Left renal pelvis (tissue), 4 donors: ENCODE measurements around the gene SDE2. TPM values are rescaled to one million over a fixed set of nuclear protein-coding genes. Genes with fewer than 3 reads are reported as not detected.
"Not testable (repeated sequence)": the region's sequence is repeated elsewhere in the genome, so short reads cannot be mapped to it uniquely, and the experiment has no call there.

Source experiments
- DNase-seq, 4 donors: peaks; one replicate each; pipeline ENCODE4 v3.0.0-alpha.2; 2013; ENCODE audit warnings: low read depth in 4 of 4, low spot score in 3 of 4
- polyA plus RNA-seq, 4 donors: library from polyadenylated mRNA; unstranded; fragments of 120-200 nt; gene quantifications; one replicate each; pipeline ENCODE4 v1.2.1, GENCODE V29; 2013; ENCODE audit not compliant: insufficient read length in 4 of 4

The SDE2 gene
- polyA plus RNA-seq, 4 donors = 20.0 to 26.8 (median 22.2) TPM

GRCh38 chr1:226007126-226007892 is 8.2 kb upstream of the SDE2 start:
- not testable (repeated sequence) for DNase-seq

- no peak for DNase-seq
These were observed 7.5 kb upstream of the SDE2 start for GRCh38 chr1:226006686-226007085.

GRCh38 chr1:226004396-226004795 is 5.3 kb upstream of the SDE2 start:
- no peak for DNase-seq

GRCh38 chr1:226003502-226004170 is 4.5 kb upstream of the SDE2 start:
- no peak for DNase-seq

- DNase-seq = no peak
These were observed 3.7 kb upstream of the SDE2 start for GRCh38 chr1:226002667-226003501.

DNA sequence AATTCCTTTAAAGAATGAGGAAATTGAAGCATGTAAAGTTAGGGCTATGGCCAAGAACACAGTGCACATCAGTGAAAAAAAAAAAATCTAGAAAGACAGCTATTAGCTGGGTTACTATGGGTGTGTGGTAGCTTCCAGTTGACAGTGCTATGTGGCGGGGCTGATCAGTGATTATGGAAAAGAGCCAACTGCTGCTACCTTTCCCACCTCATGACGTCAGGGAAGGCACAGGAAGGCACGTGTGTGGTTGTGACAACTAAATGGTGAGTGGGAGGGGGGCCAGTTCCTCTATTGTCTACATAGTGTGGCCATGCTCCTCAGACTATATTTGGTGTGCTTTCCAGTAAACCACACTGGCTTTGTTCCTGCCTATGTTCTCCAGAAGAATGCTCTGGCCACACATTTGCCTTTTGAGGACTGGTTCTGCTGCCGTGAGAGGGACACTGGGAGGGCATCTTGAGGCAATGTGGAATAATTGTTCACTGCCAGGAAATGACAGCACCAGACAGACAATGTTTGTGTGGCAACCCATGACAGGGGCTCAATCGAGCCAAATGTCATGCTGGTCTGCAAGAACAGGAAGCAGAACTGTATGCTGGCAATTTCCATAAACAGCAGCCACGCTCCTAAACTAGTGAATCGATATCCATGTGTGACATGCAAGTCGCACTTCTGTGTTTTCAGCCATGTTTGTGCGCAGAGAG is 3.0 kb upstream of the SDE2 start:
- DNase-seq = no peak

DNA sequence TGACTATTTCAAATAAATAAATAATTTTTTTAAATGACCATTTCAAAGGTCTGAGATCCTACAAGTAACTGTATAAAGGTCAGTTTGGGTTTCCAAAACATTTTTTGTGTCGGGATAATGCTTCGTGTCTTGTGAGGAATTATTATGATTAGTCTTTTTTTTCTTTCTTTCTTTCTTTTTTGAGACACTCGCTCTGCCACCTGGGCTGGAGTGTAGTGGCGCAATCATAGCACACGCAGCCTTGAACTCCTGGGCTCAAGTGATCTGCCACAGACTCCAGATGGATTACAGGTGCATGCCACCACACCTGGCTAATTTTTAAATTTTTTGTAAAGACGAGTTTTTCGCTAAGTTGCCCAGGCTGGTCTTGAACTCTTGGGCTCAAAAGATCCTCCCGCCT is 1.9 kb upstream of the SDE2 start:
- DNase-seq = no peak

- not testable (repeated sequence) for DNase-seq
These were observed 1.4 kb upstream of the SDE2 start for GRCh38 chr1:226000493-226001081.

DNA sequence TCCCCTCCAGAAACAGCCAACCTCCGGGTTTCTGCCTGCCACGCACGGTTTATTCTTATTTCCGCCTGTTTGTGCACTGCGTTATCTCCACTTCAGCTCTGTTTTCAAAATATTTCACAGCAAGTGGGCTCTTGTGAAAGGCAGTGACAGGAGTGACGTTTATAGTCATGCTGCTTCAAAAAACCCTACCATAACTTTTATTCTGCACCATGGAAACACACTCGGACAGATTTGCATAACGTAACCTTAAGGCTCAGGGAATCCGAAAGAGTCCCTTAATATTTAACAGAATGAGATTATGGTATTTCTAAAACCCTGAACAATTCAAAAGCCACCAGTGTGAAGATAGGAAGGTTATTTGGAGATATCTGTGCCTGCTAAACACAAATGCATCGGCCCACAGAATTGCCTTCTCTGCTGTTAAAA is 782 bp upstream of the SDE2 start:
- peak in 1 of 4 donors; percentile 26 for DNase-seq

DNA sequence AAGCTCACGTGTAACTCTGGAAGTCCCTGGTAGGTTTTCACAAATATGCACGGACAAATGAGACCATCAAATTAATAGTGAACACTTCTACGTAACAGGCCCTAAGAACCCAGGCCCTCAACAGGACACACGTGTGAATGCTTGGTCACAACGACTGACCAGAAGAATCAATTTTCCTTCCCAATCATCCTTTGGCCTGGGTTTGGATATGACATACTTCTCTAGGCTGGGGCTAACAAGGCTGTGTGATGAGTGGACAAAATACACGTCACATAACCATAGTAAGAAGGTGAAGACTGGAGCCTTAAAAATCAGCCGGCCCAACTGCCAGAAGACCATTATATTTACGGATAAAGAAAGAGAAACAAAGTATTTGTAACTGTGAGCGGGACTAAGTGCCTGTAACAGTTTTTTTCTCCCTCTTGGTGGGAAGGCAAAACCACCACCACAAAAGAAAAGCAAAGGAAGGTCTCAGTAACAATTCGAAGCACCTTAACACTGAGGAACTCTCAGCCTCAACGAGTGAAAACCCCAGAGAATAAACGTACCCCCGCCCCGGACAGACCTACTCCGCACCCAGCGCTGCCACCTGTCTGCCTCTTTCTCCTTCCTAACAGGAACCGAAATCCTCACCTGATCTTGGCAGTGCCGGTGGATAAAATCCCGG is 450 bp downstream of the SDE2 start:
- no peak for DNase-seq

- no peak for DNase-seq
These were observed 2.1 kb downstream of the SDE2 start for GRCh38 chr1:225996946-225997545.

GRCh38 chr1:225995919-225996864 is 3.0 kb downstream of the SDE2 start:
- DNase-seq = no peak

DNA sequence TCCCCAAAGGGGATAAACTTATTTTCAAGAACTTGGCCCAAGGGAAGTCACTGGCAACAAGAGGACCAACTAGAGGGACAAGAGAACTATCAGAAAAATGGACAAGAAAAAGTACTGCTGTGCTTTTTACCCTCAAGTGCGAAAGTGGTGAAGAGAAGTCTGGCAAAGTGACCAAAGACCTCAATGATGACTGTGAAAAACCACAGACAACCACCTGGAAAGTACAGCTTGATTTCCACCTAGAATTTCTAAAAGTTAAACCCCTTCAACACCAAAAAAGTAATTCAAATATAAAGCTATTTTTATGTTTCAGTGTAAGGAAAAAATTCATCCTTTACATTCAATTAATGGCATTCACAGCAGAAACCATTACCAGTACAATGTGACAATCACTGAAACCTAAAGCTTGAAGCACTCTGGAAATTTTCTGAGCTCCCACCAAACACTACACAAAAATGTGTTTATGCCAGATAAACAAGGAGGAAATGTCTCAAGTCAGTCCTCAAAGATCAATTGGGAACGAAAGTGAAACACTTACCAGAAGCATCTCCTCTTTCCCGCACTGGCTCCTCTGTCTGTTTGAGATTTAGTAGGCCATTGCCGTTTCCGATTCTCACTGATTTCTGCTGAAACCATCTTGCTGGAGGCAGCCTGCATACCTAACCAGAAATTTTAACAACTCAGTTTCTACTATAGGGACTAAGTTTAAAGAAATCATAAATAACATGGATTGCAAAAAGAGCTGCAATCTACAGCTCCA is 8.3 kb downstream of the SDE2 start:
- no peak for DNase-seq

GRCh38 chr1:225987491-225988316 is 11.4 kb downstream of the SDE2 start:
- DNase-seq = no peak

- DNase-seq = no peak
These were observed 17.4 kb downstream of the SDE2 start for GRCh38 chr1:225981714-225982113.

DNA sequence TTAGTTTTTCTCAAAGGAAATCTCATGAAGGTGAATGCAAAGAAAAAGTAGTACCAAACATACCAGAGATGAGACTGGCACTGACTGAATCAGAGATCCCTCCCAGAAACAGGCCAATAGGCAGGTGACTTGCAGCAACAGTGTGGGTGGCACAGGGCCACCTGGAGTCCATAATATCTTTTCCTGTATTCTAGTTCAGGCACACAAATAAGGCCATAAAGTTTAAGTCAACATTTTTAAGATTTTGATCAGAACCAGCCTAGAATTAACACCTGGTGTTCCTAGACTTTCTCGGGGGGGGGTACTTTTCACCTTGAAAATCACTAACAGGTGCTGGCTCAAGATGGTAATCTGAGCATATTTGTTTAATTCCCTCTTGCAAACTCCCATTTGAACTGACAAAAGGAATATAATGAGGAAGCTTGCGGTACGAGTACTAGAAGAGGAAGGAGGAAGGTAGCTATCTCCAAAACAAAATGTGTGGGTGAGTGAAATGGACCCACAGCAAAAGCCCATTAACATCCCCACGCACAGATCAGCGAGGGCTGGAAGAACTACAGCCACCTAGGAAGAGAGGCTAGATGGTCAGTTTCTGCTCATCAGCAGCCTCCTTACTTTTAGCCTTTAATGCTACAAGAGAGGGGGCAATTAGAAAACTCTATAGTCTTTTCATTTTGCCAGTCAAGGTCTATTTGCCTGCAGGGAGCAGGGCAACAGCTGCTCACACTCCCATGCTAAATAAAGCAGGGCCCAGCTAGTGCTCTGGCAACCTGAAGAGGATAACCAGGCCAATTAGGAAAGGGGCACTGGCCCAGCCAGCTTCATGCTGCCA is 18.9 kb downstream of the SDE2 start:
- no peak for DNase-seq
